Lower leg skin (tissue), 4 donors: ENCODE results near the gene BET1. TPM values are rescaled to one million over a fixed set of nuclear protein-coding genes. Genes with fewer than 3 reads are reported as not detected.

Experiments used
- DNase-seq, 2 donors: peaks; one replicate each; pipeline ENCODE4 v3.0.0-alpha.2; 2019; ENCODE audit warnings: low spot score in 2 of 2
- H3K4me3 ChIP-seq: fragments of 200-600 bp; sonication (generic); 2 replicates; pipeline ENCODE4 v1.5.1; 2017; ENCODE audit warnings: mild to moderate bottlenecking, low read depth; ENCODE audit not compliant: poor library complexity, severe bottlenecking
- POLR2A ChIP-seq, 2 donors: fragments of 450-650 bp; IDR thresholded peaks; one replicate each; pipeline ENCODE4 v1.6.1; 2016 to 2017; ENCODE audit warnings: antibody characterized with exemption in 2 of 2, mild to moderate bottlenecking in 1 of 2, moderate library complexity in 1 of 2
- WGBS, 2 donors: methylation state at CpG; one replicate each; pipeline ENCODE4 v1.1.5; 2018; 5-methylcytosine and 5-hydroxymethylcytosine counted together
- intact Hi-C: fragments of 100-400 bp; cut with DNase I; formaldehyde crosslinking; loops from one replicate; pipeline ENCODE4 v1.15.0; 2023; ENCODE audit warnings: low total_unique reads
- total RNA-seq, 4 donors: library from RNA; depleted of rRNA; stranded (reverse); fragments of >200 nt; gene quantifications; one replicate each; pipeline ENCODE4 v1.1.0, GENCODE V29; 2016
- TF ChIP-seq, protein P1 (sequence below), 3 donors: fragments of 450-650 bp; IDR thresholded peaks; one replicate each; pipeline ENCODE4 v1.5.1; 2016; ENCODE audit warnings: antibody characterized with exemption in 3 of 3, mild to moderate bottlenecking in 3 of 3, moderate library complexity in 2 of 3

Gene BET1, protein sequence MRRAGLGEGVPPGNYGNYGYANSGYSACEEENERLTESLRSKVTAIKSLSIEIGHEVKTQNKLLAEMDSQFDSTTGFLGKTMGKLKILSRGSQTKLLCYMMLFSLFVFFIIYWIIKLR
- 10 to 100 TPM in 3 of 4 donors, 1 to 10 TPM in 1; 9.4 to 19.6 (median 15.8) TPM for total RNA-seq

DNA sequence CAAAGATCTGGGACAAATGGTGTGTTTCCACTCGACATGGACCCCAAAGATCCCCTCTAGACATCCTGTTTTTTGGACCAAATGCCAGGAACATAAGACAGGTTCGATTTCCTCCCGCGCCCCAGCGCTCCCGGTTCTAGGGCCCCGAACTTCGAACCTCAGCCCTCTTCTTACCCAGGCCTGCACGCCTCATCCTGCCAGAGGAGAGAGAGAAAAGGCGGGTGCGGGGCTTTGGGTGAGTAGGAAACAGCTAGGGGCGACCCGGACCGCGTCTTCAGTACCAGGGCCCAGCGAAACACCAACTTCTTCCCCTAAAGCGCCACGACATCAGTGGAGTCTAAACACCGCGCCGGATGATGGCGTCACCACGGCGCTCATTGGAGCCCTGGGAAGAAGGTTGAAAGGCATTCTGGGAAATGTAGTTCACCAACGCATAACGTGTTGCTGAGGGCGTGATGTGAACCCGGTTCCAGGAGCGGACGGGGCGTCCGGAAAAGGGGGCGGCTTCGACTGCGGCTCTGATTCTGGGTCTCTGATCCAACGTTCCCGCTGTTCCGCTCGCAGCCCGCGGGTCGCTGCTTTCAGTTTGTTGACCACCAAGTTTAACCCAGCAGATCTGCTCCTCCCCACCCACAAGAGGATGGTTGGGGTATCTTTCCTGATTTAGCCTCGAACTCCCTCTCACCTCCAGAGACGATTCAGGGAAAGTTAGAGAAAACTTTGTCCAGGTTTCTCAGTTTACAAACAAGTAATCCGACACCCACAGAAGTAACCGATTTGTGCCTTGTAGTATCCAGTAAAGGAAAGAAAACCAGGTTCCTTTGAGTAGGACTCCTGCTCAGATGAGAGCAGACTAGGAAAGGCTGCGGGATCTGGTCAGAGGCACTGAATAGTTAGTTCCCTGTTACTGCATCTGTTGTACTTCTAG, at the start of gene BET1:
Gene BET1, minus strand, starts transcription at position 332 of the 928 bp plus-strand sequence. Its CDS starts 139 bp downstream, at position 193.
- TF ChIP-seq, protein P1, sequence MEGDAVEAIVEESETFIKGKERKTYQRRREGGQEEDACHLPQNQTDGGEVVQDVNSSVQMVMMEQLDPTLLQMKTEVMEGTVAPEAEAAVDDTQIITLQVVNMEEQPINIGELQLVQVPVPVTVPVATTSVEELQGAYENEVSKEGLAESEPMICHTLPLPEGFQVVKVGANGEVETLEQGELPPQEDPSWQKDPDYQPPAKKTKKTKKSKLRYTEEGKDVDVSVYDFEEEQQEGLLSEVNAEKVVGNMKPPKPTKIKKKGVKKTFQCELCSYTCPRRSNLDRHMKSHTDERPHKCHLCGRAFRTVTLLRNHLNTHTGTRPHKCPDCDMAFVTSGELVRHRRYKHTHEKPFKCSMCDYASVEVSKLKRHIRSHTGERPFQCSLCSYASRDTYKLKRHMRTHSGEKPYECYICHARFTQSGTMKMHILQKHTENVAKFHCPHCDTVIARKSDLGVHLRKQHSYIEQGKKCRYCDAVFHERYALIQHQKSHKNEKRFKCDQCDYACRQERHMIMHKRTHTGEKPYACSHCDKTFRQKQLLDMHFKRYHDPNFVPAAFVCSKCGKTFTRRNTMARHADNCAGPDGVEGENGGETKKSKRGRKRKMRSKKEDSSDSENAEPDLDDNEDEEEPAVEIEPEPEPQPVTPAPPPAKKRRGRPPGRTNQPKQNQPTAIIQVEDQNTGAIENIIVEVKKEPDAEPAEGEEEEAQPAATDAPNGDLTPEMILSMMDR (IDR thresholded peaks at IDR 0.05): no peak
- peak in 1 of 2 donors; percentile 59 for TF ChIP-seq POLR2A (IDR thresholded peaks at IDR 0.05)
- intact Hi-C loops: no loop called here
- DNase-seq: peak; percentile 95 to 99
- peak within 1 kb of the TSS; percentile 86 for H3K4me3 ChIP-seq
- 0% methylated on average over 44 to 47 of the region's 47 CpGs for WGBS, 2 donors

DNA sequence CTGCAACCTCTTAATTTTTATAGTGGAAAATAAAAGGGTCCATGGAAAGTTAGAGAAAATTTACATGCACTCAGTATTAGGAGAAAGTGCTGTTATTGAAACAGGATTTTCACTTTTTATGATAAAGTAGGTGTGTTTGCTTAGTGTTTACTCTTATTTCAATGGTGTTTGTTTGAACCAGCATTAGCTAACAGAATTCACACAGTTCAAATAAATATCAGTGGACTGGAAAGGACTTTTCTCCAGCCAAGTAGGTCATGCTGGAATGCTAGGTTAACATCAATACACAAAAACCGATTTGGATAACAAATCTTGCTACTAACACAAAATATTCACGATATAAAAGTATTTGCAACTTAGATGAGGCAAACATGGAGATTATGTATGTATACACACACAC, 49.4 kb upstream of the BET1 start:
- no peak for DNase-seq
- 83% methylated on average over 2 of the region's 2 CpGs for WGBS, 2 donors
- H3K4me3 ChIP-seq: no peak overlapping the region
- TF ChIP-seq, protein P1 (IDR thresholded peaks at IDR 0.05): no peak
- TF ChIP-seq POLR2A (IDR thresholded peaks at IDR 0.05): no peak
- intact Hi-C loops: no loop called here

DNA sequence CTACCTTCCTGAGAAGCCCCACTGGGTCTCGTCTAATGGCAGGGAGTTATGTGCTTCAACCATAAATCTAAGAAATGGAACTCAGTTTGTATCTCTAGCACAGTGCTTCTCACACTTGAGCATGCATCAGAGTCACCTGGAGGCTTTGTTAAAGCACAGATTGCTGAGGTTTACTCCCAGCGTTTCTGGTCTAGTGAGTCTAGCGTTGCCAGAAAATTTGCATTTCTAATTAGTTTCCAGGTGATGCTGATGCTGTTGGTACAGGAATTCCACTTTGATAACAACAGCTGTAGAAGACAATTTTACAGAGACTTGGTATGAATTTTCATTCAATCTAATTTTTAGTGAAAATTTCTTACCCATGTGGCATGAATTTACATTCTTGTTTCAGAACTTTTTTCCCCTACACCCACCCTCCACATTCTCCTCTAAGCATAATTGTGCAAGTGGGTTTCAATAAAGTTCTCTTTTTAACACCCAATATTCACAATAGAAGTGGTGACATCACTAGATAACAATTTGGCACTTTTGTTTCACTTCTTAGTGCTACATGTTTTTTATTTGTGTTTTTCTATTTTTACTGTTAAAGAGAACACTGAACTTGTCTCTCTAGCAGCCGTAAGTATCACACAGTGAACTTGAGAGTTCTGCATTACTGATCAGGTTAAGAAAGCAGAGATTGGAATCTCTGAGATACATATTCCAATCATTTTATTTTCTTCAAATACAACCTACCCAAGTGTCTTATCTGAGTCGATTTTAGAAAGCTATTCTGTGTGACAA, 48.4 kb upstream of the BET1 start:
- no peak for DNase-seq
- intact Hi-C loops: no loop called here

DNA sequence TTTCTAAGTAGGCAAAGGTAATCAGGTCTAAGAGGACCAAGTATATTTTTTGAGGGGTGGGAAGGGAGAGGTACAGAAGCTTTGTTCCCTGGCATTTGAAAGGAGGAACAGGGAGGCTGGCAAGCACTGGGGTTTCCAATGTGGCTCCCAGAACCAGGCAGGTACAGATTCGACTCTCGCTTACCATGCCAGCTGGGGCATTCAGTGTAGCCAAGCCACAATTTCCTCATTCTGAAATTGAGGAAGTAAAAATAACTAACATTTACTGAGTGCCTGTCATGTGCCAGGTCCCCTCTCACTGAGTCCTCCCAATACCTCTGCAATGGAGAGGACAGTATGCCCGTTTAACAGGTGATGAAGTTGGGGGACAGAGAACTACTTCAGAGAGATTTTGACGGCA, 45.9 kb upstream of the BET1 start:
- WGBS, 2 donors: 73 to 87% methylated on average over 4 of the region's 4 CpGs
- intact Hi-C loops: no loop called here
- DNase-seq: no peak
- TF ChIP-seq POLR2A (IDR thresholded peaks at IDR 0.05): no peak
- TF ChIP-seq, protein P1 (IDR thresholded peaks at IDR 0.05): no peak
- no peak overlapping the region for H3K4me3 ChIP-seq

More for the DNA sequence above, 48.4 kb upstream of the BET1 start:
- no peak overlapping the region for H3K4me3 ChIP-seq
- TF ChIP-seq POLR2A (IDR thresholded peaks at IDR 0.05): no peak
- TF ChIP-seq, protein P1 (IDR thresholded peaks at IDR 0.05): no peak
- 42 to 54% methylated on average over 5 of the region's 5 CpGs for WGBS, 2 donors

DNA sequence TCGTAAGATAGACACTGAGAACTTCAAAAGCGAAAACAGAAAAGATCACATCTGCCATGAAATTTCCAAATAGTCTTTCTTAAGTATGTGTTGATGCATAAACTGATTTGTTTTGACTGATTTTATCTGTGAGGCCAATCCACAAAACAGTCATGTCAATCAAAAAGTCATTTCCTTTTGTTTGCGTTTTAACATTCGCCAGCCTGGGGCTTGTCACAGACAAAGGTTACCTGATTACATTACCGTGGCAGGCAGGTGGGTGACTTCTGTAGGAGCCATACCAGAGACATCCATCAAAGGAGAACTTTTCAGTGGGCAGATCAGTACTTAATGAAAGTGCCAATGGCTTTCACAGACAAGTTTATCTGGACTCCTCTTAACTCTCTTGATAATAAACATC, 45.5 kb upstream of the BET1 start:
- intact Hi-C loops: no loop called here
- TF ChIP-seq, protein P1 (IDR thresholded peaks at IDR 0.05): no peak
- TF ChIP-seq POLR2A (IDR thresholded peaks at IDR 0.05): no peak
- WGBS, 2 donors: 51 to 54% methylated on average over 5 of the region's 5 CpGs
- no peak for DNase-seq
- H3K4me3 ChIP-seq: no peak overlapping the region
